Activated CD4-positive, alpha-beta T cell treated with anti-CD3 and anti-CD28 coated beads for 36 hours (primary cell): ENCODE results near the gene SLC7A1. TPM values are rescaled to one million over a fixed set of nuclear protein-coding genes. Genes with fewer than 3 reads are reported as not detected.

ENCODE experiments used
- ATAC-seq: fragments of 200-7000 bp; cut with Tn5 transposase; one replicate; pipeline ENCODE4 v1.10.0; 2021; ENCODE audit warnings: mild to moderate bottlenecking, moderate library complexity
- CTCF ChIA-PET: fragments of 350-600 bp; sonication (Branson Sonifier 250); formaldehyde crosslinking; loops from one replicate; lab custom pipeline; 2021; ENCODE audit warnings: antibody characterized with exemption; lab: Charles Lee
- POLR2A ChIA-PET: fragments of 350-600 bp; sonication (Branson Sonifier 250); formaldehyde crosslinking; loops from one replicate; lab custom pipeline; 2021; ENCODE audit warnings: antibody characterized with exemption, inconsistent platforms; lab: Charles Lee
- DNase-seq: peaks from one replicate; pipeline ENCODE4 v3.0.0-alpha.2; 2020
- H3K27ac Mint-ChIP-seq: one replicate; pipeline ENCODE4 v1.8.0; 2021; ENCODE audit warnings: mixed read lengths
- H3K27me3 Mint-ChIP-seq: one replicate; pipeline ENCODE4 v1.8.0; 2021; ENCODE audit warnings: mixed read lengths
- H3K36me3 Mint-ChIP-seq: one replicate; pipeline ENCODE4 v1.8.0; 2021; ENCODE audit warnings: low read depth, mixed read lengths
- H3K4me1 Mint-ChIP-seq: one replicate; pipeline ENCODE4 v1.8.0; 2021; ENCODE audit warnings: mixed read lengths
- H3K4me3 Mint-ChIP-seq: one replicate; pipeline ENCODE4 v1.8.0; 2021; ENCODE audit warnings: mild to moderate bottlenecking, moderate library complexity, mixed read lengths
- H3K9me3 Mint-ChIP-seq: one replicate; pipeline ENCODE4 v1.8.0; 2021; ENCODE audit warnings: low read depth, mixed read lengths
- intact Hi-C, 2 experiments: fragments of 100-400 bp; cut with DNase I in 1 of 2; cut with micrococcal nuclease in 1 of 2; formaldehyde crosslinking; loops; one replicate each; pipeline versions ENCODE4 v1.14.2 to v1.15.1; 2022 to 2024; cut with DNase I, micrococcal nuclease
- total RNA-seq, 2 experiments: library from RNA; stranded (reverse); gene quantifications; one replicate each; pipeline ENCODE4 v1.2.3, GENCODE V29; 2021

SLC7A1 gene
- total RNA-seq, 2 experiments from 2014 or later, result 91.1 to 126 TPM

GRCh38 chr13:29527916-29528315 is 67.6 kb downstream of the SLC7A1 start:
- Mint-ChIP-seq H3K27me3 (no peaks in the 10 kb centered on the region), H3K9me3 (no peaks in the 10 kb centered on the region), H3K27ac (no peak overlapping the region), H3K36me3 (peaks cover 65% of the 10 kb centered on the region), H3K4me3 (no peak overlapping the region), H3K4me1 (no peaks in the 10 kb centered on the region)
- intact Hi-C loops, result no loop called here
- POLR2A ChIA-PET, result interaction anchor here (0.6 kb wide), 1 partner anchor 26 kb away, joined by 3 read pairs; no protein-coding TSS in a partner anchor
- CTCF ChIA-PET, result interaction anchor here (0.7 to 0.8 kb wide), 2 partner anchors 19 to 78 kb away, joined by 3 to 4 read pairs; no protein-coding TSS in a partner anchor
- DNase-seq (no peak), ATAC-seq (no peak)

- H3K4me3 Mint-ChIP-seq, result no peak overlapping the region
- DNase-seq, result no peak
- intact Hi-C loops, result no loop called here
- ATAC-seq, result no peak
- no peaks in the 10 kb centered on the region for H3K27me3 Mint-ChIP-seq
- H3K4me1 Mint-ChIP-seq, result no peaks in the 10 kb centered on the region
- no peaks in the 10 kb centered on the region for H3K9me3 Mint-ChIP-seq
- peaks cover 64% of the 10 kb centered on the region for H3K36me3 Mint-ChIP-seq
- POLR2A ChIA-PET, result no interaction called here
- no peak overlapping the region for H3K27ac Mint-ChIP-seq
- CTCF ChIA-PET, result interaction anchor here (0.8 kb wide), 2 partner anchors 78 to 1522 kb away, joined by 3 to 6 read pairs; no protein-coding TSS in a partner anchor
These were observed 68.0 kb downstream of the SLC7A1 start for GRCh38 chr13:29527511-29527910.

- Mint-ChIP-seq H3K27ac (no peak overlapping the region), H3K27me3 (no peaks in the 10 kb centered on the region), H3K36me3 (peaks cover 67% of the 10 kb centered on the region), H3K4me3 (no peak overlapping the region), H3K9me3 (no peaks in the 10 kb centered on the region), H3K4me1 (no peaks in the 10 kb centered on the region)
- DNase-seq (no peak), ATAC-seq (no peak)
- intact Hi-C loops, result no loop called here
- POLR2A ChIA-PET, result interaction anchor here (0.6 kb wide), 1 partner anchor 472 kb away, joined by 5 read pairs; no protein-coding TSS in a partner anchor
- CTCF ChIA-PET, result interaction anchor here (0.8 kb wide), 1 partner anchor 1522 kb away, joined by 6 read pairs; no protein-coding TSS in a partner anchor
These were observed 68.7 kb downstream of the SLC7A1 start for GRCh38 chr13:29526741-29527140.

GRCh38 chr13:29525757-29526156 is 69.7 kb downstream of the SLC7A1 start:
- H3K27me3 Mint-ChIP-seq, result no peaks in the 10 kb centered on the region
- ChIA-PET POLR2A (no interaction called here), CTCF (interaction anchor here (1.3 kb wide), 1 partner anchor 17 kb away, joined by 5 read pairs; no protein-coding TSS in a partner anchor)
- no peak for ATAC-seq
- no peaks in the 10 kb centered on the region for H3K4me1 Mint-ChIP-seq
- no peak for DNase-seq
- intact Hi-C loops, result no loop called here
- peaks cover 72% of the 10 kb centered on the region for H3K36me3 Mint-ChIP-seq
- H3K4me3 Mint-ChIP-seq, result no peak overlapping the region
- no peaks in the 10 kb centered on the region for H3K9me3 Mint-ChIP-seq
- no peak overlapping the region for H3K27ac Mint-ChIP-seq

- ATAC-seq, result no peak
- Mint-ChIP-seq H3K4me1 (no peaks in the 10 kb centered on the region), H3K27me3 (no peaks in the 10 kb centered on the region), H3K4me3 (no peak overlapping the region), H3K36me3 (peaks cover 70% of the 10 kb centered on the region), H3K9me3 (no peaks in the 10 kb centered on the region), H3K27ac (no peak overlapping the region)
- no peak for DNase-seq
- CTCF ChIA-PET, result interaction anchor here (0.5 to 0.7 kb wide), 2 partner anchors 24 to 588 kb away, joined by 3 to 4 read pairs; no protein-coding TSS in a partner anchor
- POLR2A ChIA-PET, result no interaction called here
- intact Hi-C loops, result no loop called here
These were observed 70.8 kb downstream of the SLC7A1 start for GRCh38 chr13:29524641-29525040.

- POLR2A ChIA-PET, result no interaction called here
- Mint-ChIP-seq H3K9me3 (no peaks in the 10 kb centered on the region), H3K27ac (no peak overlapping the region), H3K27me3 (no peaks in the 10 kb centered on the region), H3K4me1 (no peaks in the 10 kb centered on the region), H3K36me3 (peaks cover 67% of the 10 kb centered on the region), H3K4me3 (no peak overlapping the region)
- DNase-seq (no peak), ATAC-seq (no peak)
- intact Hi-C loops, result no loop called here
- CTCF ChIA-PET, result interaction anchor here (0.5 kb wide), 1 partner anchor 23 kb away, joined by 4 read pairs; no protein-coding TSS in a partner anchor
These were observed 71.3 kb downstream of the SLC7A1 start for GRCh38 chr13:29524176-29524575.

GRCh38 chr13:29523199-29523961 is 72.1 kb downstream of the SLC7A1 start:
- ChIA-PET POLR2A (no interaction called here), CTCF (interaction anchor here (0.7 to 0.9 kb wide), 2 partner anchors 15 to 30 kb away, joined by 3 to 6 read pairs; no protein-coding TSS in a partner anchor)
- no peak for DNase-seq
- ATAC-seq, result no peak
- intact Hi-C loops, result no loop called here
- no peak overlapping the region for H3K4me3 Mint-ChIP-seq
- H3K27me3 Mint-ChIP-seq, result no peaks in the 10 kb centered on the region
- no peak overlapping the region for H3K27ac Mint-ChIP-seq
- peaks cover 67% of the 10 kb centered on the region for H3K36me3 Mint-ChIP-seq
- H3K4me1 Mint-ChIP-seq, result no peaks in the 10 kb centered on the region
- H3K9me3 Mint-ChIP-seq, result no peaks in the 10 kb centered on the region

GRCh38 chr13:29522044-29522685 is 73.3 kb downstream of the SLC7A1 start:
- intact Hi-C loops, result no loop called here
- Mint-ChIP-seq H3K9me3 (no peaks in the 10 kb centered on the region), H3K36me3 (peaks cover 68% of the 10 kb centered on the region), H3K4me1 (no peaks in the 10 kb centered on the region), H3K27ac (no peak overlapping the region), H3K4me3 (no peak overlapping the region), H3K27me3 (no peaks in the 10 kb centered on the region)
- CTCF ChIA-PET, result interaction anchor here (0.7 kb wide), 2 partner anchors 14 to 192 kb away, joined by 3 to 6 read pairs; no protein-coding TSS in a partner anchor
- POLR2A ChIA-PET, result no interaction called here
- ATAC-seq (no peak), DNase-seq (no peak)

GRCh38 chr13:29521336-29521735 is 74.2 kb downstream of the SLC7A1 start:
- intact Hi-C loops, result no loop called here
- no peak overlapping the region for H3K4me3 Mint-ChIP-seq
- CTCF ChIA-PET, result interaction anchor here (0.8 kb wide), 1 partner anchor 13 kb away, joined by 3 read pairs; no protein-coding TSS in a partner anchor
- no peaks in the 10 kb centered on the region for H3K27me3 Mint-ChIP-seq
- H3K36me3 Mint-ChIP-seq, result peaks cover 66% of the 10 kb centered on the region
- H3K9me3 Mint-ChIP-seq, result no peaks in the 10 kb centered on the region
- ATAC-seq (no peak), DNase-seq (no peak)
- POLR2A ChIA-PET, result no interaction called here
- H3K4me1 Mint-ChIP-seq, result no peaks in the 10 kb centered on the region
- H3K27ac Mint-ChIP-seq, result no peak overlapping the region

- DNase-seq (no peak), ATAC-seq (no peak)
- Mint-ChIP-seq H3K9me3 (no peaks in the 10 kb centered on the region), H3K4me1 (no peaks in the 10 kb centered on the region), H3K27ac (no peak overlapping the region), H3K36me3 (peaks cover 67% of the 10 kb centered on the region), H3K4me3 (no peak overlapping the region), H3K27me3 (no peaks in the 10 kb centered on the region)
- POLR2A ChIA-PET, result no interaction called here
- CTCF ChIA-PET, result no interaction called here
- intact Hi-C loops, result no loop called here
These were observed 74.8 kb downstream of the SLC7A1 start for GRCh38 chr13:29520671-29521070.

- H3K27ac Mint-ChIP-seq, result no peak overlapping the region
- CTCF ChIA-PET, result no interaction called here
- no peaks in the 10 kb centered on the region for H3K27me3 Mint-ChIP-seq
These were observed 75.6 kb downstream of the SLC7A1 start for GRCh38 chr13:29519921-29520320.

More at GRCh38 chr13:29519921-29520320, 75.6 kb downstream of the SLC7A1 start:
- DNase-seq (no peak), ATAC-seq (no peak)
- Mint-ChIP-seq H3K4me1 (no peaks in the 10 kb centered on the region), H3K4me3 (no peak overlapping the region), H3K36me3 (peaks cover 64% of the 10 kb centered on the region), H3K9me3 (no peaks in the 10 kb centered on the region)
- POLR2A ChIA-PET, result no interaction called here
- intact Hi-C loops, result loop anchor here in 1 of 2 experiments (2.0 kb wide), 1 partner anchor 19 kb away; no protein-coding TSS in a partner anchor
